ENCODE data around the gene RRM1. TPM values are rescaled to one million over a fixed set of nuclear protein-coding genes. Genes with fewer than 3 reads are reported as not detected.
A peak's percentile ranks its signal among the peaks of the same experiment; 100 is the strongest.

The RRM1 gene
- total RNA-seq, 4 donors from 2014 or later = 13.8 to 23.8 (median 16.8) TPM

DNA sequence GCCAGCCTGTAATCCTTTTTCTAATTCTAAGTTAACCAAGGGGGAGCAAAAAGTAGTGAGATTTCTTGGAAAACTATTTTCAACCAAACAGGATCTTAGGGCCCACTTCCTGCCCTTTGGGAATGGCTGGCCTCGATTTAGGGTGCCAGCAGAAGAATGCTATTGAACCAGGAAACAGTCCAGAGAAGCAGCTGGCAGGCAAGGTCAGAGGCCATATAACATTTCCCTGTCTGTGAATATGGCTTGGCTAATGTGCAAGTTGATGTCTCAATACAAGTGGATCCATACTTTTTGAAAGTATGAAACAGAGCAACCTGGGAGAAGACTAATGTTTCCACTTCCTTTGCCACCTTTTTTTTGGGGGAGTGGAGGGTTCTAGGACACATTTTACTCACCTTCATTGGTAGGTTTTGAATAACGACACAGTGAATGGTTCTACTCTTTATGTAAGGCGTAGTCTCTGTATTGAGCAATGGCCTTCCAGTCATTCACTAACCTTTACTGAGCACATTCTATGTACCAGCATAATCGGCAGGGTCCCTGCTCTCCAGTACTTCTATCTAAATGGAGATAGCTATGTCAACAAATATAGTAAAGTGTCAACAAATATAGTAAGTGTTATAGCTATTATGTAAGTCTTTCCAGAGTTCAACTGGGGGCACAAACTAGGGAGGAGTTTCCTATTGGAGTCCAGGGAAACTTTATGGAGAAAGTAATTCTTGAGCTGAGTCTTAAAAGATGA is 34.2 kb upstream of the RRM1 start:
- intact Hi-C loops (cut with DNase I; ENCODE audit: low total_unique reads) (no loop called here), in situ Hi-C loops (cut with MboI; ENCODE audit: low pct_ligation_motif_present in 1 of 4, low pct_unique_long_range_greater_than_20kb in 1 of 4, low sequenced_read_pairs in 3 of 4) (no loop called here)
- peak overlapping the region; percentile 49 to 61 (median 60) for H3K27ac ChIP-seq
- 39 to 42% methylated on average over 3 to 4 of the region's 4 CpGs for WGBS, 2 donors (ENCODE audit: low coverage in 1 of 2)
- peak; percentile 33 for DNase-seq
- H3K9me3 ChIP-seq = no peaks in the 10 kb centered on the region
- no peaks in the 10 kb centered on the region for H3K27me3 ChIP-seq
- H3K36me3 ChIP-seq = peaks cover 0 to 7% (median 0%) of the 10 kb centered on the region in 4 donors
- TF ChIP-seq EP300 (IDR thresholded peaks at IDR 0.05; ENCODE audit: low read depth) (no peak), POLR2AphosphoS5 (IDR thresholded peaks at IDR 0.05) (peak in 1 of 3 donors; percentile 31), POLR2A (IDR thresholded peaks at IDR 0.05) (no peak)
- TF ChIP-seq, protein P1, sequence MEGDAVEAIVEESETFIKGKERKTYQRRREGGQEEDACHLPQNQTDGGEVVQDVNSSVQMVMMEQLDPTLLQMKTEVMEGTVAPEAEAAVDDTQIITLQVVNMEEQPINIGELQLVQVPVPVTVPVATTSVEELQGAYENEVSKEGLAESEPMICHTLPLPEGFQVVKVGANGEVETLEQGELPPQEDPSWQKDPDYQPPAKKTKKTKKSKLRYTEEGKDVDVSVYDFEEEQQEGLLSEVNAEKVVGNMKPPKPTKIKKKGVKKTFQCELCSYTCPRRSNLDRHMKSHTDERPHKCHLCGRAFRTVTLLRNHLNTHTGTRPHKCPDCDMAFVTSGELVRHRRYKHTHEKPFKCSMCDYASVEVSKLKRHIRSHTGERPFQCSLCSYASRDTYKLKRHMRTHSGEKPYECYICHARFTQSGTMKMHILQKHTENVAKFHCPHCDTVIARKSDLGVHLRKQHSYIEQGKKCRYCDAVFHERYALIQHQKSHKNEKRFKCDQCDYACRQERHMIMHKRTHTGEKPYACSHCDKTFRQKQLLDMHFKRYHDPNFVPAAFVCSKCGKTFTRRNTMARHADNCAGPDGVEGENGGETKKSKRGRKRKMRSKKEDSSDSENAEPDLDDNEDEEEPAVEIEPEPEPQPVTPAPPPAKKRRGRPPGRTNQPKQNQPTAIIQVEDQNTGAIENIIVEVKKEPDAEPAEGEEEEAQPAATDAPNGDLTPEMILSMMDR (IDR thresholded peaks at IDR 0.05) = no peak
- peaks cover 21 to 67% (median 40%) of the 10 kb centered on the region in 4 donors for H3K4me1 ChIP-seq
- no peak overlapping the region for H3K4me3 ChIP-seq

DNA sequence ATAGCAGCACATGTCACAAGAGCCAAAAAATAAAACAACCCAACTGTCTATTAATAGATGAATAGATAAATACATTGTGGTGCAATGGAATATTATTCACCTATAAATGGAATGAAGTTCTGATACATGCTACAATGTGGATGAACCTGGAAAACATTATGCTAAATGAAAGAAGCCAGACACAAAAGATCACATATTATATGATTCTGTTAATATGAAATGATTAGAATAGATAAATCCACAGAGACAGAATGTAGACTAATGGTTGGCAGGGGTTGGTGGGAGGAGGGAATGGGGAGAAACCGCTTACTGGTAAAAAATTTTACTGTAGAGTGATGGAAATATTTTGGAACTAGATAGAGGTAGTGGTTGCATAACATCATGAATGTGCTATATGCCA is 32.9 kb upstream of the RRM1 start:
- no peak for DNase-seq
- Histone ChIP-seq H3K27ac (no peak overlapping the region), H3K4me1 (peaks cover 21 to 80% (median 45%) of the 10 kb centered on the region in 4 donors), H3K27me3 (no peaks in the 10 kb centered on the region), H3K4me3 (no peak overlapping the region), H3K9me3 (no peaks in the 10 kb centered on the region), H3K36me3 (peaks cover 0 to 7% (median 0%) of the 10 kb centered on the region in 4 donors)
- no peak for TF ChIP-seq POLR2AphosphoS5 (IDR thresholded peaks at IDR 0.05)
- TF ChIP-seq EP300 (IDR thresholded peaks at IDR 0.05; ENCODE audit: low read depth) = no peak
- no peak for TF ChIP-seq POLR2A (IDR thresholded peaks at IDR 0.05)
- TF ChIP-seq, protein P1 (IDR thresholded peaks at IDR 0.05) = no peak
- WGBS, 2 donors (ENCODE audit: low coverage in 1 of 2) = 78 to 84% methylated on average over 1 of the region's 1 CpG
- intact Hi-C loops (cut with DNase I; ENCODE audit: low total_unique reads) (no loop called here), in situ Hi-C loops (cut with MboI; ENCODE audit: low pct_ligation_motif_present in 1 of 4, low pct_unique_long_range_greater_than_20kb in 1 of 4, low sequenced_read_pairs in 3 of 4) (no loop called here)

GRCh38 chr11:4063348-4063747 is 31.3 kb upstream of the RRM1 start:
- DNase-seq = no peak

GRCh38 chr11:4064278-4064955 is 30.2 kb upstream of the RRM1 start:
- peak overlapping the region in 2 of 4 donors; percentile 27 to 47 for H3K27ac ChIP-seq
- intact Hi-C loops (cut with DNase I; ENCODE audit: low total_unique reads) = no loop called here
- TF ChIP-seq, protein P1 (IDR thresholded peaks at IDR 0.05) = no peak
- TF ChIP-seq EP300 (IDR thresholded peaks at IDR 0.05; ENCODE audit: low read depth) (no peak), POLR2AphosphoS5 (IDR thresholded peaks at IDR 0.05) (no peak), POLR2A (IDR thresholded peaks at IDR 0.05) (no peak)

More at GRCh38 chr11:4063348-4063747, 31.3 kb upstream of the RRM1 start:
- Histone ChIP-seq H3K4me1 (peaks cover 21 to 72% (median 39%) of the 10 kb centered on the region in 4 donors), H3K9me3 (no peaks in the 10 kb centered on the region), H3K36me3 (peaks cover 0 to 7% (median 0%) of the 10 kb centered on the region in 4 donors), H3K27ac (peak overlapping the region in 3 of 4 donors; percentile 18 to 47 (median 27)), H3K27me3 (no peaks in the 10 kb centered on the region), H3K4me3 (no peak overlapping the region)
- in situ Hi-C loops (cut with MboI; ENCODE audit: low pct_ligation_motif_present in 1 of 4, low pct_unique_long_range_greater_than_20kb in 1 of 4, low sequenced_read_pairs in 3 of 4) (no loop called here), intact Hi-C loops (cut with DNase I; ENCODE audit: low total_unique reads) (no loop called here)
- TF ChIP-seq POLR2AphosphoS5 (IDR thresholded peaks at IDR 0.05) (no peak), EP300 (IDR thresholded peaks at IDR 0.05; ENCODE audit: low read depth) (no peak), POLR2A (IDR thresholded peaks at IDR 0.05) (no peak)
- TF ChIP-seq, protein P1 (IDR thresholded peaks at IDR 0.05) = no peak
- WGBS, 2 donors (ENCODE audit: low coverage in 1 of 2) = 37 to 48% methylated on average over 3 of the region's 3 CpGs

More at GRCh38 chr11:4064278-4064955, 30.2 kb upstream of the RRM1 start:
- Histone ChIP-seq H3K36me3 (peaks cover 0 to 7% (median 0%) of the 10 kb centered on the region in 4 donors), H3K4me1 (peaks cover 21 to 77% (median 37%) of the 10 kb centered on the region in 4 donors), H3K4me3 (no peak overlapping the region), H3K9me3 (no peaks in the 10 kb centered on the region), H3K27me3 (no peaks in the 10 kb centered on the region)
- 100% methylated on average over 1 of the region's 1 CpG for WGBS, 2 donors (ENCODE audit: low coverage in 1 of 2)
- in situ Hi-C loops (cut with MboI; ENCODE audit: low pct_ligation_motif_present in 1 of 4, low pct_unique_long_range_greater_than_20kb in 1 of 4, low sequenced_read_pairs in 3 of 4) = no loop called here
- no peak for DNase-seq
